ENCODE measurements around the gene BTBD6. TPM values are rescaled to one million over a fixed set of nuclear protein-coding genes. Genes with fewer than 3 reads are reported as not detected.
"Not testable (repeated sequence)": the region's sequence is repeated elsewhere in the genome, so short reads cannot be mapped to it uniquely, and the experiment has no call there.

The BTBD6 gene
- total and polyA plus RNA-seq, 4 experiments from 2014 or later, result 5.4 to 56.7 (median 34.7) TPM

- DNase-seq, result no peak
- Mint-ChIP-seq H3K36me3 (peaks cover 4 to 13% of the 10 kb centered on the region in 2 donors), H3K27me3 (no peaks in the 10 kb centered on the region), H3K4me1 (peaks cover 25 to 58% (median 32%) of the 10 kb centered on the region in 4 donors), H3K4me3 (no peak overlapping the region), H3K27ac (peak overlapping the region in 1 of 7 donors; percentile 85), H3K9me3 (no peaks in the 10 kb centered on the region)
- Histone ChIP-seq H3K27ac (ENCODE audit: low read depth, low read length) (no peak overlapping the region), H3K4me1 (ENCODE audit: insufficient read depth, low read length) (peaks cover 3% of the 10 kb centered on the region), H3K36me3 (ENCODE audit: insufficient read depth, low read length) (no peaks in the 10 kb centered on the region), H3K27me3 (ENCODE audit: insufficient read depth, low read length) (no peaks in the 10 kb centered on the region), H3K9me3 (ENCODE audit: control insufficient read depth in 1 of 2, low read length in 2 of 2) (no peaks in the 10 kb centered on the region), H3K4me3 (ENCODE audit: low read length in 2 of 2) (no peak overlapping the region)
- CTCF ChIA-PET (ENCODE audit: partially characterized antibody), result no interaction called here
- POLR2A ChIA-PET (ENCODE audit: partially characterized antibody), result no interaction called here
- intact Hi-C loops (cut with micrococcal nuclease), result no loop called here
These were observed 38.4 kb downstream of the BTBD6 start for GRCh38 chr14:105286759-105287144.

GRCh38 chr14:105287249-105288102 is 39.1 kb downstream of the BTBD6 start:
- H3K36me3 Mint-ChIP-seq, result peaks cover 4 to 12% of the 10 kb centered on the region in 2 donors
- no peak overlapping the region for H3K4me3 ChIP-seq (ENCODE audit: low read length in 2 of 2)
- no peak overlapping the region for H3K4me3 Mint-ChIP-seq
- no peak overlapping the region for H3K27ac Mint-ChIP-seq
- H3K9me3 Mint-ChIP-seq, result no peaks in the 10 kb centered on the region
- no peaks in the 10 kb centered on the region for H3K36me3 ChIP-seq (ENCODE audit: insufficient read depth, low read length)
- DNase-seq, result no peak
- no peaks in the 10 kb centered on the region for H3K9me3 ChIP-seq (ENCODE audit: control insufficient read depth in 1 of 2, low read length in 2 of 2)
- peaks cover 22 to 55% (median 28%) of the 10 kb centered on the region in 4 donors for H3K4me1 Mint-ChIP-seq
- ChIA-PET CTCF (ENCODE audit: partially characterized antibody) (no interaction called here), POLR2A (ENCODE audit: partially characterized antibody) (interaction anchor here (1.5 kb wide), 1 partner anchor 14 kb away, joined by 4 read pairs; the partner anchor contains the start of gene BRF1)
- H3K27ac ChIP-seq (ENCODE audit: low read depth, low read length), result no peak overlapping the region
- no peaks in the 10 kb centered on the region for H3K27me3 Mint-ChIP-seq
- peaks cover 5% of the 10 kb centered on the region for H3K4me1 ChIP-seq (ENCODE audit: insufficient read depth, low read length)
- no peaks in the 10 kb centered on the region for H3K27me3 ChIP-seq (ENCODE audit: insufficient read depth, low read length)
- intact Hi-C loops (cut with micrococcal nuclease), result no loop called here

- H3K27ac ChIP-seq (ENCODE audit: low read depth, low read length); intact Hi-C loops (cut with micrococcal nuclease): not testable (repeated sequence)
- CTCF ChIA-PET (ENCODE audit: partially characterized antibody), result interaction anchor here (0.9 kb wide), 1 partner anchor 12 kb away, joined by 3 read pairs; the partner anchor contains the start of gene BRF1
These were observed 40.6 kb downstream of the BTBD6 start for GRCh38 chr14:105288936-105289335.

GRCh38 chr14:105290621-105291346 is 42.5 kb downstream of the BTBD6 start:
- H3K4me3 Mint-ChIP-seq, result peak overlapping the region in 1 of 8 donors; percentile 15
- intact Hi-C loops (cut with micrococcal nuclease), result no loop called here
- H3K9me3 Mint-ChIP-seq, result no peaks in the 10 kb centered on the region
- no peak overlapping the region for H3K27ac ChIP-seq (ENCODE audit: low read depth, low read length)
- H3K36me3 ChIP-seq (ENCODE audit: insufficient read depth, low read length), result no peaks in the 10 kb centered on the region
- ChIA-PET POLR2A (ENCODE audit: partially characterized antibody) (interaction anchor here (4.0 kb wide), 1 partner anchor 10 kb away, joined by 22 read pairs; the partner anchor contains the start of gene BRF1), CTCF (ENCODE audit: partially characterized antibody) (interaction anchor here (0.7 to 1.3 kb wide), 3 partner anchors 10 to 201 kb away, joined by 3 read pairs; partner anchors contain the start of gene BRF1)
- no peaks in the 10 kb centered on the region for H3K9me3 ChIP-seq (ENCODE audit: control insufficient read depth in 1 of 2, low read length in 2 of 2)
- H3K4me3 ChIP-seq (ENCODE audit: low read length in 2 of 2), result no peak overlapping the region
- H3K4me1 Mint-ChIP-seq, result peaks cover 17 to 58% (median 31%) of the 10 kb centered on the region in 4 donors
- peak overlapping the region in 3 of 7 donors; percentile 1 to 50 (median 32) for H3K27ac Mint-ChIP-seq
- H3K27me3 Mint-ChIP-seq, result no peaks in the 10 kb centered on the region
- no peak for DNase-seq
- no peaks in the 10 kb centered on the region for H3K27me3 ChIP-seq (ENCODE audit: insufficient read depth, low read length)
- H3K4me1 ChIP-seq (ENCODE audit: insufficient read depth, low read length), result peaks cover 32% of the 10 kb centered on the region
- peaks cover 0 to 4% of the 10 kb centered on the region in 2 donors for H3K36me3 Mint-ChIP-seq

More at GRCh38 chr14:105288936-105289335, 40.6 kb downstream of the BTBD6 start:
- Mint-ChIP-seq H3K4me3 (peak overlapping the region in 1 of 8 donors; percentile 61), H3K4me1 (peaks cover 17 to 63% (median 29%) of the 10 kb centered on the region in 4 donors), H3K36me3 (peaks cover 4 to 10% of the 10 kb centered on the region in 2 donors), H3K27ac (peak overlapping the region in 2 of 7 donors; percentile 22 to 46)
- POLR2A ChIA-PET (ENCODE audit: partially characterized antibody), result interaction anchor here (1.5 kb wide), 1 partner anchor 12 kb away, joined by 4 read pairs; the partner anchor contains the start of gene BRF1
- DNase-seq; H3K9me3 Mint-ChIP-seq; H3K9me3 ChIP-seq (ENCODE audit: control insufficient read depth in 1 of 2, low read length in 2 of 2); H3K36me3 ChIP-seq (ENCODE audit: insufficient read depth, low read length); H3K27me3 ChIP-seq (ENCODE audit: insufficient read depth, low read length); H3K27me3 Mint-ChIP-seq; H3K4me3 ChIP-seq (ENCODE audit: low read length in 2 of 2): not testable (repeated sequence)
- H3K4me1 ChIP-seq (ENCODE audit: insufficient read depth, low read length), result peaks cover 20% of the 10 kb centered on the region

- H3K4me1 ChIP-seq (ENCODE audit: insufficient read depth, low read length), result peaks cover 32% of the 10 kb centered on the region
- ChIA-PET CTCF (ENCODE audit: partially characterized antibody) (interaction anchor here (1.4 kb wide), 1 partner anchor 113 kb away, joined by 3 read pairs; no protein-coding TSS in a partner anchor), POLR2A (ENCODE audit: partially characterized antibody) (interaction anchor here (1.0 to 4.0 kb wide), 4 partner anchors 7 to 44 kb away, joined by 6 to 22 read pairs (median 12); partner anchors contain the start of genes BRF1, BTBD6 and PACS2)
- intact Hi-C loops (cut with micrococcal nuclease), result no loop called here
- H3K9me3 ChIP-seq (ENCODE audit: control insufficient read depth in 1 of 2, low read length in 2 of 2), result no peaks in the 10 kb centered on the region
- H3K27me3 Mint-ChIP-seq, result no peaks in the 10 kb centered on the region
- peak overlapping the region in 5 of 7 donors; percentile 22 to 100 (median 59) for H3K27ac Mint-ChIP-seq
- no peaks in the 10 kb centered on the region for H3K9me3 Mint-ChIP-seq
- no peaks in the 10 kb centered on the region for H3K36me3 ChIP-seq (ENCODE audit: insufficient read depth, low read length)
- peaks cover 15 to 50% (median 31%) of the 10 kb centered on the region in 4 donors for H3K4me1 Mint-ChIP-seq
- H3K4me3 Mint-ChIP-seq, result peak overlapping the region; percentile 29 to 72 (median 55)
- peaks cover 0 to 2% of the 10 kb centered on the region in 2 donors for H3K36me3 Mint-ChIP-seq
- DNase-seq, result no peak
- peak overlapping the region in 1 of 2 donors; percentile 19 for H3K4me3 ChIP-seq (ENCODE audit: low read length in 2 of 2)
- peak overlapping the region; percentile 46 for H3K27ac ChIP-seq (ENCODE audit: low read depth, low read length)
- no peaks in the 10 kb centered on the region for H3K27me3 ChIP-seq (ENCODE audit: insufficient read depth, low read length)
These were observed 44.7 kb downstream of the BTBD6 start for GRCh38 chr14:105292826-105293711.

- H3K36me3 Mint-ChIP-seq, result peaks cover 0 to 2% of the 10 kb centered on the region in 2 donors
- DNase-seq, result peak; percentile 54 to 81 (median 70)
- ChIA-PET CTCF (ENCODE audit: partially characterized antibody) (no interaction called here), POLR2A (ENCODE audit: partially characterized antibody) (interaction anchor here (1.2 to 3.8 kb wide), 3 partner anchors 20 to 45 kb away, joined by 3 to 18 read pairs (median 14); partner anchors contain the start of genes BTBD6 and PACS2)
- peak overlapping the region; percentile 36 to 83 (median 72) for H3K4me3 Mint-ChIP-seq
- no peaks in the 10 kb centered on the region for H3K27me3 Mint-ChIP-seq
- Histone ChIP-seq H3K4me3 (ENCODE audit: low read length in 2 of 2) (no peak overlapping the region), H3K4me1 (ENCODE audit: insufficient read depth, low read length) (peaks cover 35% of the 10 kb centered on the region), H3K27me3 (ENCODE audit: insufficient read depth, low read length) (no peaks in the 10 kb centered on the region), H3K36me3 (ENCODE audit: insufficient read depth, low read length) (no peaks in the 10 kb centered on the region), H3K9me3 (ENCODE audit: control insufficient read depth in 1 of 2, low read length in 2 of 2) (no peaks in the 10 kb centered on the region), H3K27ac (ENCODE audit: low read depth, low read length) (peak overlapping the region; percentile 46)
- H3K27ac Mint-ChIP-seq, result peak overlapping the region; percentile 88 to 100 (median 97)
- peaks cover 18 to 56% (median 35%) of the 10 kb centered on the region in 4 donors for H3K4me1 Mint-ChIP-seq
- intact Hi-C loops (cut with micrococcal nuclease), result no loop called here
- no peaks in the 10 kb centered on the region for H3K9me3 Mint-ChIP-seq
These were observed 45.8 kb downstream of the BTBD6 start for GRCh38 chr14:105294142-105294597.

Data from CD4-positive, alpha-beta memory T cell (primary cell).